Mesothelial cell of epicardium (in vitro differentiated cells): ENCODE measurements around the gene HBG1. TPM values are rescaled to one million over a fixed set of nuclear protein-coding genes. Genes with fewer than 3 reads are reported as not detected.

Experiments used
- DNase-seq, 2 experiments: peaks; one replicate each; pipeline ENCODE4 v3.0.0; 2021; ENCODE audit warnings: low spot score in 2 of 2; ENCODE audit not compliant: unreplicated experiment in 2 of 2
- H3K27ac Mint-ChIP-seq: 2 replicates; pipeline ENCODE4 v1.8.0; 2021; ENCODE audit warnings: mixed read lengths
- H3K27me3 Mint-ChIP-seq: 2 replicates; pipeline ENCODE4 v1.8.0; 2021; ENCODE audit warnings: low read depth, mixed read lengths
- H3K36me3 Mint-ChIP-seq: 2 replicates; pipeline ENCODE4 v1.8.0; 2021; ENCODE audit warnings: mixed read lengths
- H3K4me1 Mint-ChIP-seq: 2 replicates; pipeline ENCODE4 v1.8.0; 2021; ENCODE audit warnings: mixed read lengths
- H3K4me3 Mint-ChIP-seq: 2 replicates; pipeline ENCODE4 v1.8.0; 2021; ENCODE audit warnings: mild to moderate bottlenecking, moderate library complexity, mixed read lengths
- H3K9me3 Mint-ChIP-seq: 2 replicates; pipeline ENCODE4 v1.8.0; 2021; ENCODE audit warnings: mixed read lengths
- total RNA-seq: library from RNA; stranded (reverse); gene quantifications from 3 replicates; pipeline ENCODE4 v1.2.1, GENCODE V29; 2021
- TF ChIP-seq, protein P1 (sequence below): fragments of 200-600 bp; sonication (generic); IDR thresholded peaks from one replicate; pipeline ENCODE4 v1.5.0; 2021; ENCODE audit warnings: antibody characterized with exemption; ENCODE audit not compliant: unreplicated experiment

The HBG1 gene
- total RNA-seq, 1 donor from 2014 or later: not detected

DNA sequence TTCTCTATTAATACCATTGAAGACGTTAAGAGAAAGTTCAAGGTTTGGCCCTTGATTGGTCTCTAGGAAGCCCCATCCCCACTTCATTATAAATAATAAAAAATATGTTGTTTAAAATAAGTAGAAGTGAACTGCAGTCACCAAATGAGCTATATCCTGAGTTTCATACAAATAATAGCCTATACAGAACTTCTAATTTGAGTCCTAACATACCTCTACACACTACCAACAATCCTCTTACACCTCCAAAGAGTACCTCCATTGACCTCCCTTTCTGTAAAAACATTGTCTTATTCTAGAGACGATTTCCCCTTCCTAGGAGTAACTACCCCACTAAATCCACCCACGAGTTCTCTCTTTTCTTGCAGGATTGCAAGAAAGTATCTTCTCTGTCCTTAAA lies 8.2 kb downstream of the HBG1 start:
- H3K4me1 Mint-ChIP-seq: peaks cover 17% of the 10 kb centered on the region
- no peak for DNase-seq
- no peaks in the 10 kb centered on the region for H3K9me3 Mint-ChIP-seq
- H3K4me3 Mint-ChIP-seq: no peak overlapping the region
- H3K27me3 Mint-ChIP-seq: peaks cover 9% of the 10 kb centered on the region
- no peaks in the 10 kb centered on the region for H3K36me3 Mint-ChIP-seq
- TF ChIP-seq, protein P1, sequence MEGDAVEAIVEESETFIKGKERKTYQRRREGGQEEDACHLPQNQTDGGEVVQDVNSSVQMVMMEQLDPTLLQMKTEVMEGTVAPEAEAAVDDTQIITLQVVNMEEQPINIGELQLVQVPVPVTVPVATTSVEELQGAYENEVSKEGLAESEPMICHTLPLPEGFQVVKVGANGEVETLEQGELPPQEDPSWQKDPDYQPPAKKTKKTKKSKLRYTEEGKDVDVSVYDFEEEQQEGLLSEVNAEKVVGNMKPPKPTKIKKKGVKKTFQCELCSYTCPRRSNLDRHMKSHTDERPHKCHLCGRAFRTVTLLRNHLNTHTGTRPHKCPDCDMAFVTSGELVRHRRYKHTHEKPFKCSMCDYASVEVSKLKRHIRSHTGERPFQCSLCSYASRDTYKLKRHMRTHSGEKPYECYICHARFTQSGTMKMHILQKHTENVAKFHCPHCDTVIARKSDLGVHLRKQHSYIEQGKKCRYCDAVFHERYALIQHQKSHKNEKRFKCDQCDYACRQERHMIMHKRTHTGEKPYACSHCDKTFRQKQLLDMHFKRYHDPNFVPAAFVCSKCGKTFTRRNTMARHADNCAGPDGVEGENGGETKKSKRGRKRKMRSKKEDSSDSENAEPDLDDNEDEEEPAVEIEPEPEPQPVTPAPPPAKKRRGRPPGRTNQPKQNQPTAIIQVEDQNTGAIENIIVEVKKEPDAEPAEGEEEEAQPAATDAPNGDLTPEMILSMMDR: no peak
- no peak overlapping the region for H3K27ac Mint-ChIP-seq

DNA sequence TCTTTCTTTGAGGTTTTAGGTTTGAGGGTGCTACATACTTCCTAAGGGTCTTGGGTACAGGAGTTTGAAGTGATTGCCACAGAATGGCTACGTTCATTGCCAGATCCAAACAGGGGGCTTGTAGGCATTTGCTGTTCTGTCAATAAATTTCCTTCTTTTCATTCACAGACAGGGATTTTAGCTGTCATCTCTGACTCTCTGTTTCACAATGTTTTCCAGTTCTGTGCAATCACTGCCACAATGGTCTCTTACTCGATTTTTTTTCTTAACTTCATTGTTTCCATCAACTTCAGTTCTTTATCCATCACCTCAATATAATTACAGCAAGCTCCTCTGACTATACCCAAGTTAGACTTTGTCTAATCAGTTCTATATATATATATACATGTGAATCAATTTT lies 9.2 kb downstream of the HBG1 start:
- Mint-ChIP-seq H3K27ac (no peak overlapping the region), H3K27me3 (peaks cover 15% of the 10 kb centered on the region)

DNA sequence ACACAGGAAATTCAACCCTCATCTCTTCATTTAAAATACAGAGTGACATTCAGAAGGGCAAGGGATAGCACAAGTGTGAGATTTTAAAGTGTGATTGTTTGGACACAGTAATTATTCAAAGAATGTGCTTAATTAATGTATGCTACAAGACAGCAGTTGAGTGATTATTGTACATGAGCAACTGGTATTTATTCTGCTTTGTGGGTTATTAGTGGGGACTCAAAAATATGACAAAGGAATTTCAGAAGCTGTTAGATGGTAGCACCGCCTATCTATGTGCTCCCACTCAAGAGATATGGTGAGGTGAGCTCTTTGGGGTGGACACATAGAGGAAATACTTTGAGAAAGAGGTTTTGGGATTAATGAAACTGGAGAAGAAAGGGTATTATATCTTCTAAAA lies 9.6 kb downstream of the HBG1 start:
- no peak for DNase-seq
- Mint-ChIP-seq H3K4me3 (no peak overlapping the region), H3K27me3 (peaks cover 15% of the 10 kb centered on the region), H3K4me1 (peaks cover 7% of the 10 kb centered on the region), H3K36me3 (no peaks in the 10 kb centered on the region), H3K27ac (no peak overlapping the region), H3K9me3 (no peaks in the 10 kb centered on the region)
- TF ChIP-seq, protein P1: no peak

More for the DNA sequence above, 9.2 kb downstream of the HBG1 start:
- H3K4me1 Mint-ChIP-seq: peaks cover 9% of the 10 kb centered on the region
- no peaks in the 10 kb centered on the region for H3K9me3 Mint-ChIP-seq
- no peak for DNase-seq
- TF ChIP-seq, protein P1: no peak
- H3K36me3 Mint-ChIP-seq: no peaks in the 10 kb centered on the region
- no peak overlapping the region for H3K4me3 Mint-ChIP-seq

DNA sequence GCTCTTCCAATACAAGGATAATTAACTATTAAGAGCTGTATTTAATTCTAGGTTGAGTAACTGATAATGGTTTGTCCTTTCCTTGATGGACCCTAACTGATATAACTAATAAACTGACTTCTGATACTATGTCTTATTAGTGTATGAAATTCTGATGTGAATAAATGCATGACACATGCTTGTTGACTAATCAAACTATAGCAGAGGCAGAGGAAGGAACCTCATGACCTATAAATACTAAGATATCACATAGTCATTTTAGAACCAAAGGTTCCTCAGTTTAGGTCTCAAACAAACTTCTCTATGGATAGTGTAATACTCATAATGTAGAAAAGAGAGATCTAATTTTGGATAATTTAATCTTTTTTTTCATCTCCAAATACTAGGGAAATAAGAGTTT lies 10.6 kb downstream of the HBG1 start:
- Mint-ChIP-seq H3K27ac (no peak overlapping the region), H3K9me3 (no peaks in the 10 kb centered on the region), H3K4me1 (peaks cover 6% of the 10 kb centered on the region), H3K36me3 (no peaks in the 10 kb centered on the region), H3K4me3 (no peak overlapping the region), H3K27me3 (peaks cover 15% of the 10 kb centered on the region)
- DNase-seq: no peak
- TF ChIP-seq, protein P1: no peak

DNA sequence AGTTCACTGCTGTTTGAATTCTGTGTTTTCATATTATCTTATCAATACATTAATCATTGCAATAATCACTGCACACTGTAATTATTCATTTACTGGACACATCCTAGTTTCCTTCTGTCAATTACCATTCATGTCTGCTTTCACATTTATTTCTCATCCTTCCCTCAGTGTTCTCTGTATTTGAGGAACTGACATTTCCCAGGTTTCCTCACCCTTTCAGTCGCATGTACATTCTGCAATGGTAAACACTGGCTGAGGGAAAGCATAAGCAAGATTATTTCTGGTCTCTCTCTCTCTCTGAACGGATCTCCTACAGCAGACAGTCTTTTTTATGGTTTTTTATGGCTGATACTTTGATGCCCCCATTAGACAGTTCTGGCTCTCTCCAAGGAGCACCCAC lies 11.2 kb downstream of the HBG1 start:
- no peak for DNase-seq
- H3K4me3 Mint-ChIP-seq: no peak overlapping the region
- H3K4me1 Mint-ChIP-seq: peaks cover 6% of the 10 kb centered on the region
- H3K36me3 Mint-ChIP-seq: no peaks in the 10 kb centered on the region
- peaks cover 15% of the 10 kb centered on the region for H3K27me3 Mint-ChIP-seq
- TF ChIP-seq, protein P1: no peak
- no peaks in the 10 kb centered on the region for H3K9me3 Mint-ChIP-seq
- no peak overlapping the region for H3K27ac Mint-ChIP-seq

DNA sequence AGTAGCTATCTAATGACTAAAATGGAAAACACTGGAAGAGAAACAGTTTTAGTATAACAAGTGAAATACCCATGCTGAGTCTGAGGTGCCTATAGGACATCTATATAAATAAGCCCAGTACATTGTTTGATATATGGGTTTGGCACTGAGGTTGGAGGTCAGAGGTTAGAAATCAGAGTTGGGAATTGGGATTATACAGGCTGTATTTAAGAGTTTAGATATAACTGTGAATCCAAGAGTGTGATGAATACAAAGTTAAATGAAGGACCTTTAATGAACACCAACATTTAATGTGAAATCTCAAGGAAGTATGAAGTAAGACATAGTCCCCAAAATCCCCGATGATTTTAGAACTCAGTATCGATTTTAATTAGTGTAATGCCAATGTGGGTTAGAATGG lies 12.2 kb downstream of the HBG1 start:
- H3K27me3 Mint-ChIP-seq: peaks cover 15% of the 10 kb centered on the region
- TF ChIP-seq, protein P1: no peak
- DNase-seq: no peak
- no peak overlapping the region for H3K27ac Mint-ChIP-seq
- H3K4me1 Mint-ChIP-seq: peaks cover 6% of the 10 kb centered on the region
- H3K4me3 Mint-ChIP-seq: no peak overlapping the region
- H3K36me3 Mint-ChIP-seq: no peaks in the 10 kb centered on the region
- H3K9me3 Mint-ChIP-seq: no peaks in the 10 kb centered on the region
